Coronary artery (tissue), 2 donors: ENCODE measurements around the gene GPR132.

Experiments used
- DNase-seq: peaks from one replicate; pipeline ENCODE4 v3.0.0-alpha.2; 2017; ENCODE audit warnings: low spot score
- H3K27ac ChIP-seq, 2 donors: fragments of 200-600 bp; sonication (generic); one replicate each; pipeline ENCODE4 v1.5.1; 2016 to 2019
- H3K4me3 ChIP-seq: fragments of 200-600 bp; sonication (generic); 2 replicates; pipeline ENCODE4 v1.5.1; 2016; ENCODE audit warnings: mild to moderate bottlenecking, moderate library complexity
- CTCF ChIP-seq: fragments of 200-600 bp; sonication (generic); IDR thresholded peaks from one replicate; pipeline ENCODE4 v1.5.1; 2019; ENCODE audit warnings: antibody characterized with exemption

Gene GPR132

DNA sequence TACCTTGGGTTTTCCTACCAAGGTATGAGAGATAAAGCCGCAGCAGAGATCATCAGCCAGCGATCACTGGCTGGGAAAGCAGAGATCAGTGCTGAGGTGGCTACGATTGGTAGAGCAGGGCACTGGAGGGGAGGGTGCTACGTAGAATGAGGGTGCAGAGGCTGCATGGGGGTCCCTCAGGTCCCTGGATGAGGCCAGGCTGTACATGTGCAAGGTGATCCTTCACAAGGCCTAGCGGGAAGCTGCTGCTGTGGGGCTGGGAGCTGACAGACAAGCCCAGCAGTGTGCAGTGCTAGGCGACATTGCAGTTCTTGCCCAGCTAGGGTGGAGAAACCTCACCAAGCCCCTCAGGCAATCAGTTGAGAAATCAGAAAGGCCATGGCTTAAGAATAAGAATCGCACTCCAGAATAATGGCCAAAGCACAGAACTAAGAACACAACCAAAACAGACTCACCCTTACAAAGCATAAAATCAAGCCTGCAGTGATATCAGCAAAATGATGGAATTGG, 37.2 kb upstream of the GPR132 start:
- no peak overlapping the region for H3K27ac ChIP-seq
- no peak for DNase-seq
- TF ChIP-seq CTCF: no peak
- H3K4me3 ChIP-seq: no peak overlapping the region

GRCh38 chr14:105100910-105101309, 35.7 kb upstream of the GPR132 start:
- no peak overlapping the region for H3K4me3 ChIP-seq
- no peak for DNase-seq
- no peak for TF ChIP-seq CTCF
- H3K27ac ChIP-seq: no peak overlapping the region

DNA sequence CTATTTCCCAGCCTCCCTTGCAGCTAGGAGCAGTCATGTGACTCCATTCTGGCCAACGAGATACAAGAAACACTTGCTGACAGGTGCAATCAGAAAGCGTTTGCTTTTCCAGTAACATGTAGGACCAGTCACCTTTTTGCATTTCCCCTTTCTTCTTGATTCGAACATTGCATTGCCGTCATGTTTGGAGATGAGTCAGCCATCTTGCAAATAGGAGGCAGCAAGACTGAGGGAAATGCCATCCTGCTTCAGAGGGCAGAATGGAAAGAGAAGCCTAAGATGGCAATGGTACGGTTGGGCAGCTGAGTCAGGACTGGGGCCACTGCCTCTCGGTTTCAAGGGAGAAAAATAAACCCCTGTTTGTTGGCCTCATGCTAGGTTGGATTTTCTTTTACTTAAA, 34.5 kb upstream of the GPR132 start:
- Histone ChIP-seq H3K27ac (no peak overlapping the region), H3K4me3 (no peak overlapping the region)

DNA sequence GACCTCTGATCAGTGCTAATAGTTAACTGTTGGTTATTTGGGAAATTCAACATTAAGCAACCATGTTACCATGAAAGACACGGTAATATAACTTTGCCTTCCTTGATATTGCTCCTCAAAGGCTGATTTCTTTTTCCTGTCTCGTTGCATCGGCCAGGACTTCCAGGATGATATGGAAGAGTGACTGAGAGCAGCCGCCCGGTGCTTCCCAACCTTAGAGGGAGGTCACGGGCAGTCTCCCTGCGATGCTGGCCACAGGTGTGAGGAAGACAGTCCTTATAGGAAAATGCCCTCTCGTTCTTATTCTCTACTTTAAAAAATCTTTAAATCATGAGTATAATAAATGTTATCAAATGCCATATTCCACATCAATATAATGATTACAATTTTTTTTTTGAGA, 33.1 kb upstream of the GPR132 start:
- TF ChIP-seq CTCF: no peak
- H3K27ac ChIP-seq: no peak overlapping the region
- no peak for DNase-seq
- no peak overlapping the region for H3K4me3 ChIP-seq

More for the DNA sequence above, 34.5 kb upstream of the GPR132 start:
- no peak for TF ChIP-seq CTCF
- DNase-seq: no peak

DNA sequence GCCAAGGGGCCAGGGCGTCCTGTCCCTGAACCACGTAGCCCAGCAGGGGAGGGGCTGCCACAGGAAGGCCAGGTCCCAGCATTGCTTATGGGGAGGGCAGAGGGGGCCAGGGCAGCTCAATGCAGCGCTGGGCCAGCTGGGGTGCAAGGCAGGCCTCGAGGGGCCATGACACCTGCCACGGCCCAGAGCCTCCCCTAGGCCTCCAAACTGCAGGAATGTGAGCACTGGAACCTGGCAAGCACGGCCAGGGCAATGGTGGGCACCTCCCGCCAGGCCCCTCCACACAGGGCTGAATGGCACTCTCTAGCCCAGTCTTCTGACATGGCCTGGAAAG, 32.5 kb upstream of the GPR132 start:
- H3K4me3 ChIP-seq: no peak overlapping the region
- H3K27ac ChIP-seq: no peak overlapping the region
- TF ChIP-seq CTCF: no peak
- DNase-seq: no peak

GRCh38 chr14:105096206-105096875, 31.1 kb upstream of the GPR132 start:
- TF ChIP-seq CTCF: no peak
- no peak for DNase-seq
- no peak overlapping the region for H3K27ac ChIP-seq
- no peak overlapping the region for H3K4me3 ChIP-seq

DNA sequence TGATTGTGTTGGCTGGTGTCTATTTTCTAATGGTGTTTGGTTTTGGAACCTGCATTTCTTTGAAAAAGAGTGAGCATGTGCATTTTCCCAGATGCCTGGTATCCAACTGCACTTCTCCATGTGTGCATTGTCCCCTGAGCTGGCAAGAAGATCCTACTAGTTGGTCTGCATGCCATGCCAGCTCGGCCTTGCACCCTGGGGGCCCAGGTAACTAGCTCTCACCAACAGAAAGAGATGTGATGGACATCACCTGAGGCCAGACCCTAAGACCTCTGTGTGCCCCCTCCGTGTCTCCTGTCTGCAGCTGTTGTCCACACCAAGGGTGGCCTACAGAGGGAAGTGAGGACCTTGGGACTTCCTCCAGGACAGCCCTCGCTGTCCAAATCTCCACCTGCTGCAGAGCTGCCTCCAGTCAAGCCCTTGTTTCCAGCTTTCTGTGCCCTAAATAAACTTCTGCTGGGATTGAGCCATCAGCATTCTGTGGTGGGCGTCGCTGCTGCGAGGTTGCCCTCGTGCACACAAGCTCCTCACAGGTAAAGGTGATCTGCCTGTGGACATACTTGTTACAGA, 30.1 kb upstream of the GPR132 start:
- Histone ChIP-seq H3K27ac (no peak overlapping the region), H3K4me3 (no peak overlapping the region)
- no peak for DNase-seq
- no peak for TF ChIP-seq CTCF
